Activated CD8-positive, alpha-beta memory T cell treated with anti-CD3 and anti-CD28 coated beads for 36 hours (primary cell): ENCODE measurements around the gene ATG4B. TPM values are rescaled to one million over a fixed set of nuclear protein-coding genes. Genes with fewer than 3 reads are reported as not detected.

Experiments used
- CTCF ChIA-PET: fragments of 350-600 bp; sonication (Branson Sonifier 250); formaldehyde crosslinking; loops from one replicate; lab custom pipeline; 2021; ENCODE audit warnings: antibody characterized with exemption; lab: Charles Lee
- POLR2A ChIA-PET: fragments of 350-600 bp; sonication (Branson Sonifier 250); formaldehyde crosslinking; loops from one replicate; lab custom pipeline; 2021; ENCODE audit warnings: antibody characterized with exemption; lab: Charles Lee
- total RNA-seq, 2 experiments: library from RNA; stranded (reverse); gene quantifications; one replicate each; pipeline ENCODE4 v1.2.3, GENCODE V29; 2021

ATG4B gene
- total RNA-seq, 2 experiments from 2014 or later, result 85.1 to 85.3 TPM

- ChIA-PET POLR2A (interaction anchor here (2.7 to 5.3 kb wide), 2 partner anchors 15 to 31 kb away, joined by 14 to 45 read pairs; partner anchors contain the start of genes D2HGDH and DTYMK), CTCF (interaction anchor here (0.7 to 5.4 kb wide), 9 partner anchors 11 to 131 kb away, joined by 3 to 32 read pairs (median 3); partner anchors contain the start of genes D2HGDH and DTYMK)
Observed at GRCh38 chr2:241703032-241703604, 65.6 kb downstream of the ATG4B start.

DNA sequence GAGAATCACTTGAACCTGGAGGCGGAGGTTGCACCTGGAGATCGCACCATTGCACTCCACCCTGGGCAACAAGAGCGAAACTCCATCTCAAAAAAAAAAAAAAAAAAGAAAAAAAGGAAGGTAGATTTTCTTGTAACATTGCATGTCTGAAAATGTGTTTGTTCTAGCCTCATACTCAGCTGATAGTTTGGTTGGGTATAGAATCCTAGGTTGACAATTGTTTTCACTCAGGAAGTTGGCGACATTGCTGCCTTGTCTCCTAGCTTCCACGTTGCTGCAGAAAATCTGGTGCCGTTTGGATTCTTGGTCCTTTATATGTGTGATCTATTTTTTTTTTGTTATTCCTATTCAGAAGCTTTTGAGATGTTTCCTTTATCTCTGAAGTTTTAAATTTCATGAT lies 69.0 kb downstream of the ATG4B start:
- CTCF ChIA-PET, result no interaction called here

GRCh38 chr2:241708879-241709278 lies 71.4 kb downstream of the ATG4B start:
- ChIA-PET CTCF (no interaction called here), POLR2A (no interaction called here)

More for the DNA sequence above, 69.0 kb downstream of the ATG4B start:
- POLR2A ChIA-PET, result interaction anchor here (0.6 to 0.7 kb wide), 2 partner anchors 17 to 377 kb away, joined by 3 to 9 read pairs; no protein-coding TSS in a partner anchor

DNA sequence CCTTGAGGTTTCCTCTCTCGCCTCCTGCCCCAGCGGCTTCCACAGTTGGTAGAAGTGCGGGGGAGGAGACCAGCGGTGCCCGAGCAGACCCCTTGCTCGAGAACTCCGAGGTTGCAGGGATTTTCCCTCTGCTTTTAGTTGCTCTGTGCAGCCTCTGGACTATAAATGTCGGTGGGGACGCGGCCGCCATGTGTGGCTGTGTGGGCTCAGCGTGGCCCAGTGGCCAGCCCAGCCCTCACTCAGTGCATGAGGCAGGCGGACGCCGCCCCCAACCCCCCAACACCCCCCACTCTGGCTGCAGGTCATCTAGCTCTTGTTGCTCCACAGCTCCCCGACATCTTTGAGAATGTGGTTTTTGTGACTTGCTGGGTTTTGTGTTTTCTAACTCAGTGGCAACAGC lies 81.6 kb downstream of the ATG4B start:
- ChIA-PET CTCF (no interaction called here), POLR2A (interaction anchor here (0.6 kb wide), 1 partner anchor 15 kb away, joined by 3 read pairs; no protein-coding TSS in a partner anchor)

DNA sequence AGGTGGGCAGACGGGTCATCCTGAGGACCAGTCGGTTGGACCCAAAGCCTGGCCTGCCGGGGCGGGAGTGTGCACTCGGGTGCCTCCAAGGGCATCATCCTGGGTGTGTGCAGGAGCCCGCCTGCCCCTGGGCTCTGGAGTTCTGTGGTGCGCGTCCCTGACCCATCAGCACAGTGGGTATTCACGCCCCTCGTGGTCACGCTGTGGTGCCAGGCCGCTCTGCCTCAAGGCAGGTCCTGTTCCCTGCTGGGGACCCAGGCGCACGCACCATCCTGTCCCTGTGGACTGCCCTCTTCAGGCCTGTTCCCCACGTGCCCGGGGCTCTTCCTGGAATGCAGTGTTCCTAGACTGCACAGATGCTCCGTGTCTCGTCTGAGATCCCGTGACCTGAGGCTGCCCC lies 82.6 kb downstream of the ATG4B start:
- CTCF ChIA-PET, result no interaction called here

GRCh38 chr2:241720560-241720959 lies 83.1 kb downstream of the ATG4B start:
- ChIA-PET POLR2A (no interaction called here), CTCF (interaction anchor here (1.1 kb wide), 1 partner anchor 13 kb away, joined by 4 read pairs; no protein-coding TSS in a partner anchor)

More for the DNA sequence above, 82.6 kb downstream of the ATG4B start:
- POLR2A ChIA-PET, result no interaction called here

- POLR2A ChIA-PET, result no interaction called here
- CTCF ChIA-PET, result interaction anchor here (0.7 to 1.1 kb wide), 2 partner anchors 14 to 426 kb away, joined by 3 to 4 read pairs; no protein-coding TSS in a partner anchor
Observed at GRCh38 chr2:241721852-241722251, 84.4 kb downstream of the ATG4B start.

DNA sequence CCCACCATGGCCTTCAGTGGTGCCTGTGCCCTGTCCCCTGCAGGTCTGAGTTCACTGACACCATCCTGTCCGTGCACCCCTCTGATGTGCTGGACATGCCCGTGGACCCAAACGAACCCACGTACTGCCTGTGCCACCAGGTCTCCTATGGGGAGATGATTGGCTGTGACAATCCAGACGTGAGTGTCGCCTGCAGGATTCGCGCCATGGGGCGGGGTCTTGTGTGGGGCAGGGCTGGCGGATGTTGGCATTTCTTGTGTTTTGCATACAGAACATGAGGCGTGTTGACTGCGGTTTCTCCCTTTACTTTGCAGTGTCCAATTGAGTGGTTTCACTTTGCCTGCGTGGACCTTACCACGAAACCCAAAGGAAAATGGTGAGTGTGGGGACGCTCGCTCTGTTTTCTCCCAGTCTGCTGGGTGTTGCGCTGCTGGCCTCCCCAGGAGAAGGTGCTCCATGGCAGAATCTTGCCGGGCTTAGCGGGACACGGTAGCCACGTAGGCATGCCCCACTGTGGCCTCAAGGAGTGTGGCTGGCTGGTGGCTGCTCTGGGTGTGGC lies 85.5 kb downstream of the ATG4B start:
- CTCF ChIA-PET, result interaction anchor here (1.0 to 1.1 kb wide), 2 partner anchors 11 to 156 kb away, joined by 4 to 5 read pairs; partner anchors contain the start of gene D2HGDH
- POLR2A ChIA-PET, result interaction anchor here (0.6 kb wide), 1 partner anchor 16 kb away, joined by 3 read pairs; no protein-coding TSS in a partner anchor

Other genes with a start within 250 kb of the ATG4B start
- 100 to 1,000 TPM in 1 of 2 experiments, 10 to 100 TPM in 1; 97.6 to 113 TPM for gene STK25, start 129.1 kb upstream of the ATG4B start, total RNA-seq
- under 1 TPM in 1 of 2 experiments, not detected in 1; 0.06 TPM for gene BOK, start 78.9 kb upstream of the ATG4B start, total RNA-seq
- 10 to 100 TPM; 57.3 to 57.7 TPM for gene THAP4, start 535 bp upstream of the ATG4B start, total RNA-seq
- 100 to 1,000 TPM; 129 to 130 TPM for gene DTYMK, start 49.1 kb downstream of the ATG4B start, total RNA-seq
- 10 to 100 TPM; 44.2 to 47.1 TPM for gene ING5, start 64.3 kb downstream of the ATG4B start, total RNA-seq
- gene D2HGDH, start 96.9 kb downstream of the ATG4B start, total RNA-seq, result 10 to 100 TPM; 26.4 to 33.0 TPM
- gene GAL3ST2, start 139.1 kb downstream of the ATG4B start, total RNA-seq, result under 1 TPM; 0.21 to 0.25 TPM
- gene NEU4, start 171.5 kb downstream of the ATG4B start, total RNA-seq, result not detected
- gene PDCD1, start 221.2 kb downstream of the ATG4B start, total RNA-seq, result 10 to 100 TPM; 52.0 to 53.0 TPM
- gene RTP5, start 232.0 kb downstream of the ATG4B start, total RNA-seq, result under 1 TPM; 0.11 to 0.25 TPM